T-helper 17 cell (primary cell): ENCODE measurements around the gene CCL4. TPM values are rescaled to one million over a fixed set of nuclear protein-coding genes. Genes with fewer than 3 reads are reported as not detected.

Source experiments
- ATAC-seq: fragments of 150-1000 bp; cut with Tn5 transposase; 2 replicates; pipeline ENCODE4 v1.10.0; 2021; ENCODE audit warnings: mild to moderate bottlenecking, moderate library complexity
- DNase-seq, 3 donors: peaks; one replicate each; pipeline versions ENCODE4 v3.0.0 to v3.0.0-alpha.2; 2020 to 2021
- H3K9me3 ChIP-seq: one replicate; pipeline ENCODE4 v1.7.0; 2013; ENCODE audit warnings: low read length, mild to moderate bottlenecking; ENCODE audit not compliant: control insufficient read depth, poor library complexity, severe bottlenecking
- H3K27ac Mint-ChIP-seq: one replicate; pipeline ENCODE4 v1.8.0; 2022; ENCODE audit warnings: mild to moderate bottlenecking, moderate library complexity, mixed read lengths
- H3K27me3 Mint-ChIP-seq: one replicate; pipeline ENCODE4 v1.8.0; 2022; ENCODE audit warnings: mixed read lengths
- H3K36me3 Mint-ChIP-seq: one replicate; pipeline ENCODE4 v1.8.0; 2022; ENCODE audit warnings: low read depth, mixed read lengths
- H3K4me1 Mint-ChIP-seq: one replicate; pipeline ENCODE4 v1.8.0; 2022; ENCODE audit warnings: mild to moderate bottlenecking, mixed read lengths
- H3K4me3 Mint-ChIP-seq: one replicate; pipeline ENCODE4 v1.8.0; 2022; ENCODE audit warnings: mild to moderate bottlenecking, moderate library complexity, mixed read lengths
- total RNA-seq, 4 donors: library from RNA in 2 of 4; stranded (reverse) in 2 of 4; gene quantifications; one replicate each; pipeline ENCODE4 v1.2.3 and lab custom pipeline; 2022 to 2026

CCL4 gene
- total RNA-seq, 2 donors from 2014 or later: 2.2 to 2.4 TPM

DNA sequence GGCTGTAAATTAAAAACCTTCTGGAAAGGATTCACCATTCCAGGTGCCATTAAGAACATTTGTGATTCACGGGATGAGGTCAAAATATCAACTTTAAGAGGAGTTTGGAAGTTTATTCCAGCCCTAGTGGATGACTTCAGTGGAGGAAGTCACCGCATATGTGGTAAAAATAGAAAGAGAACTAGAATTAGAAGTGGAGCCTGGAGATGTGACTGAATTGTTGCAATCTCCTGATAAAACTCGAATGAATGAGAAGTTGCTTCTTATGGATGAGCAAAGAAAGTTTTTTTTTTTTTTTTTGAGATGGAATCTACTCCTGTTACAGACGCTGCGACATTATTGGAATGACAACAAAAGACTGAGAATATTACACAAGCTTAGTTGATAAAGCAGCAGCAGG, 26.7 kb downstream of the CCL4 start:
- no peak for DNase-seq
- no peak for ATAC-seq
- Mint-ChIP-seq H3K36me3 (no peaks in the 10 kb centered on the region), H3K4me3 (no peak overlapping the region), H3K4me1 (no peaks in the 10 kb centered on the region), H3K27me3 (peaks cover 72% of the 10 kb centered on the region), H3K27ac (no peak overlapping the region)
- no peaks in the 10 kb centered on the region for H3K9me3 ChIP-seq

DNA sequence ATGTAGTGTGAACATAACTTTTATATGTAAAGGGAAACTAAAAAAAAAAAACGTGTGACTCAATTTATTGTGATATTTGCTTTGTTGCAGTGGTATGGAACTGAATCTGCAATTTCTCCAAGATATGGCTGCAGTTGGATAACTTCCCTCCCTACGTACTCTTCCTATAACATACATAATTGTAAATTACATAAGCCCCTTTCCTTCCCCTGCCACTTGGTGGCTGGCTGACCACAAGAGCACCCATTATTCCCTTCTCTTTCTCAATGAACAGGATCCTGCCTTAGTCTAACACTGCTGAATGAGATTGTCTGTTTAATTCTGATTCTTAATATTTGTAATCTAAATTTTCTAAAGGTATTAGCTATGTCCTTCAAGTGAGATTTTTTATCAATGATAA, 27.8 kb downstream of the CCL4 start:
- Mint-ChIP-seq H3K27ac (no peak overlapping the region), H3K36me3 (peaks cover 2% of the 10 kb centered on the region), H3K4me1 (no peaks in the 10 kb centered on the region), H3K27me3 (peaks cover 83% of the 10 kb centered on the region), H3K4me3 (no peak overlapping the region)
- ATAC-seq: no peak
- DNase-seq: no peak
- no peaks in the 10 kb centered on the region for H3K9me3 ChIP-seq

GRCh38 chr17:36131931-36132330, 28.3 kb downstream of the CCL4 start:
- H3K27me3 Mint-ChIP-seq: peaks cover 88% of the 10 kb centered on the region
- no peak overlapping the region for H3K27ac Mint-ChIP-seq

GRCh38 chr17:36132421-36132831, 28.8 kb downstream of the CCL4 start:
- Mint-ChIP-seq H3K27me3 (peaks cover 91% of the 10 kb centered on the region), H3K36me3 (peaks cover 5% of the 10 kb centered on the region), H3K27ac (no peak overlapping the region), H3K4me3 (no peak overlapping the region), H3K4me1 (no peaks in the 10 kb centered on the region)
- DNase-seq: no peak
- peak; percentile 40 for ATAC-seq
- H3K9me3 ChIP-seq: no peaks in the 10 kb centered on the region

More at GRCh38 chr17:36131931-36132330, 28.3 kb downstream of the CCL4 start:
- ATAC-seq (no peak), DNase-seq (no peak)
- H3K9me3 ChIP-seq: no peaks in the 10 kb centered on the region
- Mint-ChIP-seq H3K36me3 (peaks cover 2% of the 10 kb centered on the region), H3K4me3 (no peak overlapping the region), H3K4me1 (no peaks in the 10 kb centered on the region)

GRCh38 chr17:36133602-36134236, 30.1 kb downstream of the CCL4 start:
- Mint-ChIP-seq H3K36me3 (peaks cover 5% of the 10 kb centered on the region), H3K4me3 (no peak overlapping the region), H3K27me3 (peaks cover 82% of the 10 kb centered on the region), H3K4me1 (no peaks in the 10 kb centered on the region), H3K27ac (no peak overlapping the region)
- ATAC-seq: no peak
- H3K9me3 ChIP-seq: no peaks in the 10 kb centered on the region
- DNase-seq: no peak

- Mint-ChIP-seq H3K4me1 (no peaks in the 10 kb centered on the region), H3K27me3 (peaks cover 65% of the 10 kb centered on the region), H3K4me3 (no peak overlapping the region), H3K36me3 (peaks cover 5% of the 10 kb centered on the region), H3K27ac (no peak overlapping the region)
- ATAC-seq (no peak), DNase-seq (no peak)
- H3K9me3 ChIP-seq: no peaks in the 10 kb centered on the region
Measured at GRCh38 chr17:36135465-36135864, 31.8 kb downstream of the CCL4 start.

- Mint-ChIP-seq H3K36me3 (peaks cover 5% of the 10 kb centered on the region), H3K4me1 (peaks cover under 1% of the 10 kb centered on the region), H3K27me3 (peaks cover 66% of the 10 kb centered on the region), H3K4me3 (no peak overlapping the region), H3K27ac (no peak overlapping the region)
- no peak for ATAC-seq
- H3K9me3 ChIP-seq: no peaks in the 10 kb centered on the region
- no peak for DNase-seq
Measured at GRCh38 chr17:36136036-36136435, 32.4 kb downstream of the CCL4 start.

- no peak for ATAC-seq
- H3K4me1 Mint-ChIP-seq: peaks cover 3% of the 10 kb centered on the region
- H3K36me3 Mint-ChIP-seq: peaks cover 5% of the 10 kb centered on the region
- DNase-seq: no peak
- no peaks in the 10 kb centered on the region for H3K9me3 ChIP-seq
- H3K27ac Mint-ChIP-seq: no peak overlapping the region
- no peak overlapping the region for H3K4me3 Mint-ChIP-seq
- H3K27me3 Mint-ChIP-seq: peaks cover 67% of the 10 kb centered on the region
Measured at GRCh38 chr17:36136439-36136838, 32.8 kb downstream of the CCL4 start.

- DNase-seq (no peak), ATAC-seq (no peak)
- Mint-ChIP-seq H3K36me3 (peaks cover under 1% of the 10 kb centered on the region), H3K27ac (no peak overlapping the region), H3K27me3 (peaks cover 17% of the 10 kb centered on the region), H3K4me3 (no peak overlapping the region), H3K4me1 (peaks cover 7% of the 10 kb centered on the region)
- H3K9me3 ChIP-seq: no peaks in the 10 kb centered on the region
Measured at GRCh38 chr17:36142235-36142634, 38.6 kb downstream of the CCL4 start.

GRCh38 chr17:36142806-36143205, 39.2 kb downstream of the CCL4 start:
- ATAC-seq (no peak), DNase-seq (no peak)
- H3K4me3 Mint-ChIP-seq: no peak overlapping the region
- peaks cover 19% of the 10 kb centered on the region for H3K27me3 Mint-ChIP-seq
- H3K9me3 ChIP-seq: no peaks in the 10 kb centered on the region
- H3K27ac Mint-ChIP-seq: no peak overlapping the region
- no peaks in the 10 kb centered on the region for H3K36me3 Mint-ChIP-seq
- H3K4me1 Mint-ChIP-seq: peaks cover 7% of the 10 kb centered on the region

- Mint-ChIP-seq H3K4me1 (peaks cover 9% of the 10 kb centered on the region), H3K27me3 (peaks cover 27% of the 10 kb centered on the region), H3K36me3 (no peaks in the 10 kb centered on the region), H3K4me3 (no peak overlapping the region), H3K27ac (no peak overlapping the region)
- DNase-seq: no peak
- ATAC-seq: no peak
- H3K9me3 ChIP-seq: no peaks in the 10 kb centered on the region
Measured at GRCh38 chr17:36144014-36144413, 40.4 kb downstream of the CCL4 start.

GRCh38 chr17:36144981-36145729, 41.5 kb downstream of the CCL4 start:
- no peaks in the 10 kb centered on the region for H3K9me3 ChIP-seq
- Mint-ChIP-seq H3K36me3 (no peaks in the 10 kb centered on the region), H3K4me1 (peaks cover 12% of the 10 kb centered on the region), H3K27me3 (peaks cover 38% of the 10 kb centered on the region), H3K4me3 (no peak overlapping the region), H3K27ac (no peak overlapping the region)
- ATAC-seq: no peak
- no peak for DNase-seq

DNA sequence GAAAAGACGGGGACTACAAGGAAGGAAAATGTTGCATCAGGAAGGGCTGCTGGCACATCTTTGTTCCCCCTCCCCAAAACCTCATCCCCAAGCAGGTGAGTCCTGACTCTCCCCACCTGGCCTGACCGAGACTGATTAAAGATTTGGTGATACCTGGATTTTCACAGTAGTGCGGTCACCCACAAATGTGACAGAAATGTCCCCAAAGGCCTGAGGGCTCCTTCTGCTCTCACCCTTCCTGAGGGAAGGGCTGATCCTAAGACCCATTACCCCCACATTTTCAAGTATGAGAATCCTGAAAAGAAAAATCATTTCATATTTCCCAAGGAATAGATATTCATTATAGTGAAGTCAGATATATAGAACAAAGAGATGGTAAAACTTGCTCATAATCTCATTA, 44.0 kb downstream of the CCL4 start:
- no peak overlapping the region for H3K27ac Mint-ChIP-seq

More for the DNA sequence above, 44.0 kb downstream of the CCL4 start:
- no peaks in the 10 kb centered on the region for H3K9me3 ChIP-seq
- ATAC-seq (no peak), DNase-seq (no peak)
- peaks cover 9% of the 10 kb centered on the region for H3K4me1 Mint-ChIP-seq
- H3K36me3 Mint-ChIP-seq: no peaks in the 10 kb centered on the region
- H3K4me3 Mint-ChIP-seq: no peak overlapping the region
- peaks cover 36% of the 10 kb centered on the region for H3K27me3 Mint-ChIP-seq
